Airway epithelial cell (primary cell): ENCODE measurements around the gene MCCC1. TPM values are rescaled to one million over a fixed set of nuclear protein-coding genes. Genes with fewer than 3 reads are reported as not detected.

ENCODE experiments used
- total RNA-seq: library from RNA; depleted of rRNA; stranded (reverse); fragments of >200 nt; gene quantifications from 2 replicates; pipeline ENCODE4 v1.2.3, GENCODE V29; 2015

The MCCC1 gene
- 11.9 and 15.2 TPM in 2 replicates for total RNA-seq

GRCh38 chr3:183099026-183099837 lies at the start of gene MCCC1:
TSS of gene MCCC1 (minus strand) at chr3:183099496. CDS start at chr3:183099440, 56 bp downstream.

GRCh38 chr3:182980204-182981037 lies 118.9 kb downstream of the MCCC1 start, which contains the start of gene DCUN1D1:
TSS of gene DCUN1D1 (minus strand) at chr3:182980538. CDS start at chr3:182980489, 49 bp downstream.

Other genes with a start within 250 kb of the MCCC1 start
- gene DCUN1D1, start 119.0 kb downstream of the MCCC1 start, total RNA-seq: 17.5 and 20.5 TPM in 2 replicates
- 0.23 and 0.71 TPM in 2 replicates for gene LAMP3, start 63.2 kb upstream of the MCCC1 start, total RNA-seq
- gene B3GNT5, start 153.8 kb upstream of the MCCC1 start, total RNA-seq: 46.5 and 61.0 TPM in 2 replicates